SKM-1 treated with dmso at 0.1 percent for 144 hours (cell line): ENCODE results near the gene RNASE9.
A peak's percentile ranks its signal among the peaks of the same experiment; 100 is the strongest.
"Not testable (repeated sequence)": the region's sequence is repeated elsewhere in the genome, so short reads cannot be mapped to it uniquely, and the experiment has no call there.

Experiments
- DNase-seq: peaks from one replicate; lab custom pipeline; 2025; ENCODE audit not compliant: unreplicated experiment; lab: John Stamatoyannopoulos, UW

Gene RNASE9

DNA sequence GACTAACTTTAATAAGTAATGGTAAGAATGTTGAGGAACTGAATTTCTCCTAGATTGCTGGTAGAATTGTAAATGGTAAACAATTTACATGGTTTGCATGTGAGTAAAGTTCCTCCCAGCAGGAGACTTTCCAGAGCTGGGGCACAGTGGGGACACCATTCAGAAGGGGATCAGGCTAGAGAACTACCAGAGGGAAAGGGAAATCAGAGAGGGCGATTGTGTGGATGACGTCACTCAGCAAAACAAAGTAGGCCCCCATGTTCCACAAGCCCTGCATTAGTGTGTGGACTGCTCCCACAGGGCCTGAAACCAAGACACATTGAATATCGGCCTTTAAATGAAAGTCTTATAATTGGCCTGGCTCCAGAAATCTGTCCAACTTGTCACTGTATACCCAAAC lies 17.5 kb upstream of the RNASE9 start:
- DNase-seq: no peak

DNA sequence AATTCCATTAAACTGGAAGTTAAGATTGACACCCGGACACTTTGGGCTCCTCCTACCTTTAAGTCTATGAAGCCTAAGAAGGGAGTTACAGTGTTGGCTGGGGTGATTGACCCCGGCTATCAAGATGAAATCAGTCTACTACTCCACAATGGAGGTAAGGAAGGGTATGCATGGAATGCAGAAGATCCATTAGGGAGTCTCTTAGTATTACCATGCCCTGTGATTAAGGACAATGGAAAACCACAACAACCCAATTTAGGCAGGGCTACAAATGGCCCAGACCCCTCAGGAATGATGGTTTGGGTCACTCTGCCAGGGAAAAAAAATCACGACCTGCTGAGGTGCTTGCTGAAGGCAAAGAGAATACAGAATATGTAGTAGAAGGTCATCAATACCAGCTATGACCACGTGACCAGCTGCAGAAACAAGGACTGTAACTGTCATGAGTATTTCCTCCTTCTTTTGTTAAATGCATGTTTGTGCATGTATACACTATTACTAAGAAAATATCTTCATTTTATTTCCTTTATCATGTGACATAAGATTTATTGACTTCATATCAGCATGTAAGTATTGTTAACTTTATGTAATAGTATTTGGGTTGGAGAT lies 11.6 kb upstream of the RNASE9 start:
- DNase-seq: not testable (repeated sequence)

DNA sequence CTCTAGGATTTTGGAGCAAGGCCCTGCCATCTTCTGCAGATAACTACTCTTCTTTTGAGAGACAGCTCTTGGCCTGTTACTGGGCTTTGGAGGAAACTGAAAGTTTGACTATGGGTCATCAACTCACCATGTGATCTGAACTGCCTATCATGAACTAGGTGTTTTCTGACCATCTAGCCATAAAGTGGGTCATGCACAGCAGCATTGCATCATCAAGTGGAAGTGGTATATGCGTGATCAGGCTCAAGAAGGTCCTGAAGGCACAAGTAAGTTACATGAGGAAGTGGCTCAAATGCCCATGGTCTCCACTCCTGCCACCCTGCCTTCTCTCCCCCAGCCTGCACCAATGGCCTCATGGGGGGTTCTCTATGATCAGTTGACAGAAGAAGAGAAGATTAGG lies 9.9 kb upstream of the RNASE9 start:
- DNase-seq: not testable (repeated sequence)

DNA sequence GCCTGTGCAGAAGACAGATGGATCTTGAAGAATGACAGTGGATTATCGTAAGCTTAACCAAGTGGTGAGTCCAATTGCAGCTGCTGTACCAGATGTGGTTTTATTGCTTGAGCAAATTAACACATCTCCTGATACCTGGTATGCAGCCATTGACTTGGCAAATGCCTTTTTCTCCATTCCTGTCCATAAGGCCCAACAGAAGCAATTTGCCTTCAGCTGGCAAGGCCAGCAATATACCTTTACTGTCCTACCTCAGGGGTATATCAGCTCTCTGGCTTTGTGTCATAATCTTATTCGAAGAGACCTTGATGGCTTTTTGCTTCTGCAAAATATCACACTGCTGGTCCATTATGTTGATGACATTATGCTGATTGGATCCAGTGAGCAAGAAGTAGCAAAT lies 9.0 kb upstream of the RNASE9 start:
- DNase-seq: not testable (repeated sequence)

DNA sequence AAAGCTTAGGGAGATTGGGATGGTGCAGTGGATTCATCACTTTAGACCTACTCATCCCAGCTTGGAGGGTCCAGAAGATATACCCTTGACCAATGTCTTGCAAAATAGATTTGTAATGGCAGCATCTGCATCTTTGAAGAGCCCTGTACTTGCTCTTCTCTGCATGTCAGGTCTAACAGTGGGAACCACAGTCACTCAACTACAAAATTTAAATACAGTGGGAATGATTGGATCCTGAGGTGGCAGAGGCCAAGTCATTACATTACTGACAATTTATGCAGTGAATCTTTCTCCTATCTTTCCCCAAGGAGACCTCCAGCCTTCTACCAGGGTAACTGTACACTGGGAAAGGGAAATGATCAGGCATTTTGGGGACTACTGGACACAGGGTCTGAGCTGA lies 8.2 kb upstream of the RNASE9 start:
- no peak for DNase-seq

DNA sequence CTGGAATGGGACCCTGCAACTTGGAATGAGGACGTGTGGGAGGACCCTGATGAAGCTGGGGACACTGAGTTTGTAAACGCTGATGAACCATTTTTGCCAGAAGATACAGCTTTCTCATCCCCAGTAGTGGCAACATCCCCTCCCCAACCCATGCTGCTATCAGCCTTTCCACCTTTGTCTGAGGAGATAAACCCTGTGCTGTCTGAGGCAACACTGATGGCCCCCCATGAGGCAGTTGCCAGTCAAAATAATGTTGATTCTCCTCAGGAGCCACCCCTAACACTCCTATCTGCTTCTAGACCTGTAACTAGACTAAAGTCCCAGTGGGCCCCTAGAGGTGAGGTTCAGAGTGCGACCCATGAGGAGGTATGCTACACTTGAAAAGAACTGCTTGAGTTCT lies 7.5 kb upstream of the RNASE9 start:
- no peak for DNase-seq

DNA sequence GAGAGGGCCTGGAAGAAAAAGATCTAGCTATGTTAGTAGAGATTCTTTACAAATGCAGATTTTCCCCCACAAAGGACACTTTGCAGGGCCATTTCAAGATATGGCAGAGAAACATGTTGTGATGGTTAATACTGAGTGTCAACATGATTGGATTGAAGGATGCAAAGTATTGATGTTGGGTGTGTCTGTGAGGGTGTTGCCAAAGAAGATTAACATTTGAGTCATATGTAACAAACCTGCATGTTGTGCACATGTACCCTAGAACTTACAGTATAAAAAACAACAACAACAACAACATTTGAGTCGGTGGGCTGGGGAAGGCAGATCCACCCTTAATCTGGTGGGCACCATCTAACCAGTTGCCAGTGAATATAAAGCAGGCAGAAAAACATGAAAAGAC lies 6.4 kb upstream of the RNASE9 start:
- not testable (repeated sequence) for DNase-seq

DNA sequence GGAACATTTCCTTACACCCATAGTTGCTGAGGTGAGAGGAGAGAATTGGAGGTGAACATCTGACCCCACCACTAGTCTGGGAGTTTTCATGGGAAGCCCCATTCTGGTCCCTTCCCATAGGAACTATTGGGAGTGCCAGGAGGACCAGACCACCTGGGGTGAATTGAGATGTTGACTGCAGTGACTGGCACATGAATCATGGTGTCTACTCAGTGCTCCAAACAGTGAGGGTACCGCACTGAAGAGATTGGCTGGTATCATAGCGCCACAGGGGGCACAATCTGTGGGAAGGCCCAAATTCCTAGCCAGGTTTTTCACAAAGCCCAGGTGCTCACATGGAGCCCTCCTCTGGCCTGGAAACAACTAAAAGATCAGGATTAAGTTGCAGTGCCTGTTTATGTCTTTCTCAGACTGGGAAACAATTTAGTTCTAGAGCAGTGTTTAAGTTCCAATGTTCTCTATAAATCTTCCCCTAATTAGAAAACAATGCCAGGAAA lies 3.7 kb upstream of the RNASE9 start:
- DNase-seq: no peak

DNA sequence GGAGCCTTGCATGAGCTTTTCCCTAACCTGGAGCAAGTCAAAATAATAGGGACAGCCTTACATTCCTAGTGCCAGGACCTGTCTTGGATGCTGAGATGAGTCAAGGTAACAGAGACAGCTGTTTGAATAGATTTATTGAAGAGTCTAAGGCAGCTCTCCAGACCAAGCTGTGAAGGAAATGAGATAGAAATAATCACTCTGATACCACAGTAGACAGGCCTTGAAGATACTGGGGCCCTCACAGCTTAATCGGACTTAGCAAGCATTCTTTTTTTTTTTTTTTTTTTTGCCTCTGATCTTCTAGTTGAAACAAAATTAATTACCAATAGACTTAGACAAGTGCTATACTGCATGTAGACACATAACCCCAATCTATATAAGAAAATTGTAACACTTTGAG lies 3.1 kb upstream of the RNASE9 start:
- DNase-seq: no peak

DNA sequence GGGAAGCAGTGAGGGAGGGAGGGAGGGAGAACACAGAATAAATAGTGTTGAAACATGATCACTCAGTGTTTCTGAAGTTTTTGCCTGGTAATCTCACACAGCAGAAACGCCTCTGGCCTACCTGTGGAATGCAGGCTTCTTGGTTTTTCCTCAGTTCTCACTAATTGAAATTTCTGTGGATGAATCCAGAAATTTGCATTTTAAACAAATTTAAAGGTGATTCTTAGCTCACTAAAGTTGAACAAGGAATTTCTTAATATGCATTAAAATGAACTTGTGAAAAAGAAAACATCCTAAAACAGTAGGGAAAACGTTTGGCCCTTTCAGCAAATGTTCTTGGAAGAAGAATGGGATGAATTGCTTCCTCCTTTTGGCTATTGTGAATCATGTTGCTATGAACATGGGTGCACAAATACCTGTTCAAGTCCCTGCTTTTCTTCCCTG lies 1.4 kb downstream of the RNASE9 start:
- DNase-seq: no peak

DNA sequence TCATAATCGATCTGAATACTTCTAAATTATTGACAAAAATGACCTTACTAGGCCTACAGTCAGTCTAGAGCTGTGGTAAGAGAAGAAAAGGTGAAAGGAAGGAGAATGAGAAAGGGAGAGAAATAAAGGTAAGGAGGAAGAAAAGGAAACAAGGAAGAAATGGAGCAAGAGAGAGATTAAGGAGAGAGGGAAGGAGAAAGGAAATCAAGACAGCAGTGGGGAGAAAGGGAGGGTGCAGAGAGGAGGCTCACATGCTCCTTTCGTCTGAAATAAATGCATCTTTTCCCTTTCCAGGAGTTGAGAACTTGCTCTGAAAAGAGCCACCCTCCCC lies 3.7 kb downstream of the RNASE9 start:
- no peak for DNase-seq

DNA sequence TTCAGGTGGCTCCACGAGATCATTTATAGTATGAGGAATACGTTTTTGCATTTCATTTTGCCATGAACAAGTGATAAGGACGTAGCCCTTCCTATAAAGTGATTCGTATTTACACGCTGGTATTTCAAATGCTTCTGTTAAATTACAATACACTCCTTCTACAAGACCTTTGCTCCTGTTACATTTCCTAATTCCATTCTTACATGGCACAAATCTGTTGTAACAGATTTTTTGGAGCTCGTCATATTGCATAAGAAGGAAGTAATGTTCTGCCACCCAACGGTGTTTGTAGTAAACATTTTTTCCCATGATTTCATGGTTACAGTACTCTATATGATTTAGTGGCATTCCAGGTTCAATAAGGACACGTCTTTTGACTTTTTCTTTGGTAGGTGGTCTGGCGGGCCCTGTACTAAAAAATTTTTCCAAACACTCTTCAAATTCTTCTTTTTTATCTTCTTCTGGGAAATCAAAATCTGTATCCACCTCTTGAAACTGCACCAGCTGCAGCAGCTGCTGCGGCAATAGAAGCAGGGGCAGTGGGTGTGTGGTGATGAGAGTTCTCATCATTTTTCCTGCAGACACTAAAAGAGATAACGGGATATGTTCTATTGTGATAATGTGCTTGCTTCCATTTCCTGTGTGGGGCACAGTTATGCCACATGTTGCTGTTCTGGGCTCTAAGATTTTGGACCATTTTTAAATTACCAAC lies 4.2 kb downstream of the RNASE9 start:
- no peak for DNase-seq

DNA sequence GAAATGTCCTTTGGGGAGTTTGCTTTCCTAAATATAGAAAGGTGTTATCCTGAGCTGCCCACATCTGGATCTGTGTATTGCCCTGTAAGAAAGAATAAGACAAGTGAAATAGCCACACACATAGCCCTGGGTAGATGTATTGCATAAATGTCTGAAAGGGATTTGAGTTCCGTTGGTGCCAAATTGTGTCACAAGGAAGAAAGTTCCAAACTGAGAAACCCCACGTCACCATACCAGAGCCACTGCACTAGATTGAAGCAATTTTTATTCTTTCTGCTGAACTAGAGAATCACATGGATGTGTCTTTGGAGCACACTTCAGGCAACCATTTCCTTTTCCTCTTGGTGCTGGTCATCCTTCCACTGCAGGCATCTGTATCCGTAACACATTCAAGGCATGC lies 5.0 kb downstream of the RNASE9 start:
- DNase-seq: no peak

DNA sequence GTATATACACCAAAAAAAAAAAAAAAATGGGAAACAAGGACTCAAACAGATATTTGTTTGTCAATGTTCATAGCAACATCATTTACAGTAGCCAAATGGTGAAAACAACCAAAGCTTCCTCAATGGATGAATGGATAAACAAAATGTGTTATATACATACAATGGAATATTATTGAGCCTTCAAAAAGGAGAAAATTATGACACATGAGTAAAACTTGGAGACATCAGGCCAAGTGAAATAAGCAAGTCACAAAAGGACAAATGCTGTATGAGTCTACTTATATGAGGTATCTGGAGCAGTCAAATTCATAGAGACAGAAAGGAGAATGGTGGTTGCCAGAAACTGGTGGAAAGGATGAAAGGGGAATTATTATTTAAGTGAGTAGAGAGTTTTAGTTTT lies 7.8 kb downstream of the RNASE9 start:
- DNase-seq: no peak

DNA sequence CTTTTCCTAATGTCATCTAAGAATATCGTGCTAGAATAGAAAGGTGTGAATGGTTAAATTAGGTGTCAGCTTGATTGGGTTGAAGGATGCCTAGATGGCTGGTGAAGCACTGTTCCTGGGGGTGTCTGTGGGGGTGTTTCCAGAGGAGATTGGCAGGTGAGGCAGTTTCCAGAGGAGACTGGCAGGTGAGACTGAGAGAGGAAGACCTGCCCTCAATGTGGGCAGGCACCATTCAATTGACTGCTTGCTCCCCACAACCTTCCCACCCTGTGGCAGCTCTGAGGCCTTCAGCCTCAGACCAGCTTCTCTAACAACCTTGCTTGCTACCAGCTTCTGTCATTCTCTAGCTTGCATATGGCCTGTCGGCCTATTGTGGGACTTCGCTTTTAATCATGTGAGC lies 9.2 kb downstream of the RNASE9 start:
- no peak for DNase-seq

DNA sequence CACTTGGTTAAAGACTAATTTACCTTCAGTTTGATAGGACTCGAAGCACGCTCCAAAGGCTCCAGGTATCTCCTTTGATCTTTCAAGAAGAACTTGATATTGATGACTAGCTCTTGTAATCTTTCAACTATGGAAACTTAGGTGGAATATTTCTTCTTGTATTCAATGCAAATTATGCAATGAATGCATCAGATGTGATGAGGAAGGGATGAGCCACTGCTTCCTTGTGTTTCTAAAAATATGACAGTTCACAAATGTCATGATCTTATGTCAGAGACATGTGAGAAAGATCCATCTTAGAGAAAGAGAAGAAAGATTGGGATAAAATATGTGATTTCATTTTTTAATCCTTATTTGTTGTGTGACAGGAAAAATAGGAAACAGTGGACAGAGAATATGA lies 9.9 kb downstream of the RNASE9 start:
- DNase-seq: no peak

DNA sequence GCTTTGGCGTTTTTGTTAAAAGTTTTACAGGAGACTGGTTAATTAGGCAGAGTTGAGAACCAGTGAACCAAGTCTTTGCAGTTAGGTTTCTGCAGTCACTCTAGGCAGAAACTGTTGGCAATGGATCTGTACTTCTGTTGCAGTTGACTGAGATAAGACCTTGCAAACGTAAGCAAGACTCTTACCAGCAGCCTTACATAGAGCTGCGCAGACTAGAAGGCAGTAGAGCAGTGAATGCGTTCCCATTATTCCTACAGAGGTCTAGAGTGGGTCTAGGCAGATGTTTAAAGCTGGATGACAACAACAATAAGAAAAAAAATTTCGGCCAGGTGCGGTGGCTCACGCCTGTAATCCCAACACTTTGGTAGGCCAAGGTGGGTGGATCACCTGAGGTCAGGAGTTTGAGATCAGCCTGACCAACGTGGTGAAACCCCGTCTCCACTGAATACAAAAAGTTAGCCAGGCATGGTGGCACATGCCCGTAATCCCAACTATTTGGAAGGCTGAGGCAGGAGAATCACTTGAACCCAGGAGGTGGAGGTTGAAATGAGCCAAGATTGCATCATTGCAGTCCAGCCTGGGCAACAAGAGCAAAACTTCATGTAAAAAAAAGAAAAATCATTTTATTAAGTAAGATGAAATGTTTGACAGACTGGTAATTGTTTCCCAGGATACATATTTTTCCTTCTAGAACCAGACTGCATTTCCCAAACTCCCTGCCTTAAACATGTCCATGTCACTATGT lies 12.3 kb downstream of the RNASE9 start:
- no peak for DNase-seq

DNA sequence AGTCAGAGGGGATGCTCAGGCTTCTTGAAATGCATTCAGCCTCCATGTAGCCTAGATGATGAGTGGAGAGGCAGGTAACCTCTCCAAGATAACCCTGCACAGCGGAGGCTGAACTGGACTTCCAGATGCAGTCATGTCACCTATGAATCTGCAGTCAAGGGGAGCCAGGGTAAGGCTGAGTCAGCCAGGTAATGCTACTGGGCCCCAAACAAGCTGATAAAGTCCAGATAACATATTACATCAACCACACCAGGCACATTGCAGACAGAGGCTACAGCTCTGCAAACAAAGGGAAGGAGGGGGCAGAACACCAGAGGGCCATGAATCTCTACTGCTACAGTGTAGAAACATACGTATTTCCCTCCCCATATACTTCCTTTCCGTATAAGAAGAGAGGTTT lies 14.0 kb downstream of the RNASE9 start:
- no peak for DNase-seq

DNA sequence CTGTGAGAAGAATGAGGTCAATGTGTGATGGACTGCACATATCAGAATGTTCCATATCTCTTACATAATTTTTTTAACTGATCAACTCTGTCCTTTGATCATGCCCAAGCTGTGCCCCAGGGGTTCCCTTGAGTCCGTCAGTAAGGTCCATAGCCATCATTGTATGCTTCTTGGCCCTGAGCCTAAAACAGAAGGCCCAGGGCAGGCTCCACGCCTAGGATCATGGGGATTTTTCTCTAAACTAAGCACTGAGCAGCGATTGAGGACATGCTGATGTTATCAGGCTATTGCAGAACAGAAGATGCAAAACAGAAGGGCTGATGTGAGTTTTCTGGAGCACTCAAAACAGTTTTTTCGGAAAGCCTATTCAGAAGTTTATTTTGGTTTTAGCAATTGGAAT lies 20.9 kb downstream of the RNASE9 start:
- no peak for DNase-seq

DNA sequence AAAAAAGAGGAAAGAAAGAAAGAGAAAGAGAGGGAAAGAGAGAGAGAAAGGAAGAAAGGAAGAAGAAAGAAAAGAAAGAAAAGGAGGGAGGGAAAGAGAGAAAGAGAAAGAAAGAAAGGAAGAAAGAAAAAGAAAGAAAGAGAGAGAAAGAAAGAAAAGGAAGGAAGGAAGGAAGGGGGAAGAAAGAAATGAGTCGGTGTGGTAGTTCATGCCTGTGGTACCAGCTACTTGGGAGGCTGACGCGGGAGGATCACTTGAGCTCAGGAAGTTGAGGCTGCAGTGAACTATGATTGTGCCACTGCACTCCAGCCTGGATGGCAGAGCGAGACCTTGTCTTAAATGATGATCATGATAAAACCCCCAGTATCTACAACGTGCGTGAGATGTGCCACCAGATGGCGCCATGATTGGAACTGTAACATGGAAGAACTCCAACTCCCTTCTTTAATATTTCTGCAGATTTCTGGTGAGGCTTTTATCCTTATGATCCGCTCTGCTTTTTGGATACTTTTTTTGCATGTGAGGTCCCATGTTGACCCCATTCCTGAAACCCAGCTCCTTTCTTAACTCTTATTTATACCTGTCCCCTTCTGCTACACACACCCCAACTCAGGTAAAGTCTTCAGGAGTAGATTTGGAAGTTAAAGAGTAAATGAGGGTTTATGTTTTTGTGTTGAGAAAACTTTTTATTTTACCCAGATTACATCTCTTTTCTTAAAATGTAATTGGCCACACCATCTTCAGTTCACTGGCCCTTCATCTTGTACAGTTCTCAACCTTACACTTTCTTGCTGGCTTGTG lies 29.9 kb downstream of the RNASE9 start:
- DNase-seq: peak; percentile 3

DNA sequence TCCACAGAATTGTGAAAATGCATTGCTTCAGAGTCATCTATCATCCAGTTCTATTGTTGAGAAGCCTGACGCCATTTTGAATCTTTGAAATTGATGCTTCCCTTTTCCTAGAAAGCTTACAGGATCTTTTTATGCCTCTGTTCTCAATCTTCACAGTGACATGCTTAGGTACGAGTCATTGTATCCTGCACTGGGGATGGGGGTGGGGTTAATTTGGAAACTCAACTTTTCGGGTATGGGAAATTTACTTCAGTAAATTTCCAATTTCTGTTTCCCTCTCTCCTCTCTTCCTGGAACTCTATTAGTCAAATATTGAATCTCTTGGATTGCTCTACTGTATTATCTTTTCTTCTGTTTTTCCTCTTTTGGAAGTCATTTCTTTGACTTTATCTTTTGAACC lies 31.0 kb downstream of the RNASE9 start:
- no peak for DNase-seq
